Neural progenitor cell (in vitro differentiated cells): Measurements from ENCODE around the gene SLC25A18. TPM values are rescaled to one million over a fixed set of nuclear protein-coding genes. Genes with fewer than 3 reads are reported as not detected.
A peak's percentile ranks its signal among the peaks of the same experiment; 100 is the strongest.

ENCODE experiments used
- DNase-seq: peaks from one replicate; pipeline ENCODE4 v3.0.0-alpha.2; 2016; ENCODE audit warnings: low spot score
- H2AFZ ChIP-seq: fragments of 200-600 bp; sonication (generic); replicated peaks from 2 replicates; pipeline ENCODE4 v1.6.1; 2016; ENCODE audit warnings: antibody characterized with exemption
- H3F3A ChIP-seq: fragments of 200-600 bp; sonication (generic); 2 replicates; pipeline ENCODE4 v1.6.1; 2016; ENCODE audit warnings: antibody characterized with exemption, low read depth
- H3K27ac ChIP-seq: fragments of 200-600 bp; sonication (generic); 2 replicates; pipeline ENCODE4 v1.5.1; 2016; ENCODE audit warnings: mild to moderate bottlenecking
- H3K27me3 ChIP-seq: fragments of 200-600 bp; sonication (generic); 2 replicates; pipeline ENCODE4 v1.6.1; 2016; ENCODE audit warnings: mild to moderate bottlenecking, moderate library complexity
- H3K36me3 ChIP-seq: fragments of 200-600 bp; sonication (generic); 2 replicates; pipeline ENCODE4 v1.5.1; 2016
- H3K4me1 ChIP-seq: fragments of 200-600 bp; sonication (generic); 2 replicates; pipeline ENCODE4 v1.6.1; 2016; ENCODE audit warnings: mixed run types
- H3K4me2 ChIP-seq: fragments of 200-600 bp; sonication (generic); 2 replicates; pipeline ENCODE4 v1.6.1; 2016
- H3K4me3 ChIP-seq: fragments of 200-600 bp; sonication (generic); 2 replicates; pipeline ENCODE4 v1.5.1; 2016
- H3K79me2 ChIP-seq: fragments of 200-600 bp; sonication (generic); 2 replicates; pipeline ENCODE4 v1.6.1; 2016; ENCODE audit warnings: low read depth
- H3K9ac ChIP-seq: fragments of 200-600 bp; sonication (generic); 2 replicates; pipeline ENCODE4 v1.6.1; 2016
- H3K9me3 ChIP-seq: fragments of 200-600 bp; sonication (generic); 2 replicates; pipeline ENCODE4 v1.5.1; 2016; ENCODE audit warnings: low read depth
- H4K20me1 ChIP-seq: fragments of 200-600 bp; sonication (generic); 2 replicates; pipeline ENCODE4 v1.6.1; 2016; ENCODE audit warnings: low read depth
- H3K27ac Mint-ChIP-seq: 3 replicates; pipeline ENCODE4 v1.8.0; 2021; ENCODE audit warnings: mixed read lengths
- H3K27me3 Mint-ChIP-seq: 2 replicates; pipeline ENCODE4 v1.8.0; 2022; ENCODE audit warnings: low read depth, mild to moderate bottlenecking, inconsistent platforms, moderate library complexity, mixed read lengths; ENCODE audit not compliant: insufficient read depth
- H3K36me3 Mint-ChIP-seq: 3 replicates; pipeline ENCODE4 v1.8.0; 2021; ENCODE audit warnings: mixed read lengths
- H3K4me1 Mint-ChIP-seq: 3 replicates; pipeline ENCODE4 v1.8.0; 2021; ENCODE audit warnings: mixed read lengths
- H3K4me3 Mint-ChIP-seq: 3 replicates; pipeline ENCODE4 v1.8.0; 2021; ENCODE audit warnings: mild to moderate bottlenecking, moderate library complexity, mixed read lengths
- H3K9me3 Mint-ChIP-seq: 3 replicates; pipeline ENCODE4 v1.8.0; 2020; ENCODE audit warnings: mixed read lengths
- CTCF ChIP-seq: fragments of 200-600 bp; sonication (generic); IDR thresholded peaks from 2 replicates; pipeline ENCODE4 v1.5.1; 2017; ENCODE audit warnings: antibody characterized with exemption, mild to moderate bottlenecking
- EZH2 ChIP-seq: fragments of 200-600 bp; sonication (generic); IDR thresholded peaks from 2 replicates; pipeline ENCODE4 v1.6.1; 2017; ENCODE audit warnings: antibody characterized with exemption, mild to moderate bottlenecking, moderate library complexity
- EZH2phosphoT487 ChIP-seq: fragments of 200-600 bp; sonication (generic); IDR thresholded peaks from 2 replicates; pipeline ENCODE4 v1.6.1; 2017; ENCODE audit warnings: antibody characterized with exemption
- total RNA-seq: library from RNA; depleted of rRNA; stranded (reverse); fragments of >200 nt; gene quantifications from 2 replicates; pipeline ENCODE4 v1.2.3, GENCODE V29; 2015; ENCODE audit warnings: low replicate concordance

The SLC25A18 gene
- total RNA-seq, 1 donor from 2014 or later, result 0.88 TPM

DNA sequence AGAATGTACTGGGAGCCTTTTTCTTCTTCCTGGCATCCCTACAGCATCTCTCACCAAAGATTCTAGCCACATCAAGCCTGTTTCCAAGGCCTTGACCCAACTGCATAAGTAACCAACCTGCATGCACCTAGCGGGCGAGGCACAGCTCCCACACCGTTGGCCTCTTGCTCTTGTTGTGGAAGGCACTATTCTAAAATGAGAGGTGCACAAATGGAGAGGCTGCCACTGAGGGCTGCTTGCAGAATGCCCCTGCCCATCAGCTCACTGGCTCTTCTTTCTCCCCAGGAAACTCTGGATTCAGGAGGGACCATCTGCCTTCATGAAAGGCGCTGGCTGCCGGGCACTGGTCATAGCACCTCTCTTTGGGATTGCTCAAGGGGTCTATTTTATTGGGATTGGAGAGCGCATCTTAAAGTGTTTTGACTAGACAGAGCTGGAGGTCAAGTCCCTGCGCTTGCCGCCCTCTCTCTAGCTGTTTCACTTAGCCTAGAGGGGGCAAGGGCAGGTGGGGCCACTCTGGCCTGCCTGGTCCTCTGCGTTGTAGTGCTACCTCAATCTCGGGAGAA, 26.6 kb downstream of the SLC25A18 start:
- H3K4me2 ChIP-seq, result no peak overlapping the region
- H3K4me1 ChIP-seq, result peaks cover 3% of the 10 kb centered on the region
- Mint-ChIP-seq H3K36me3 (peaks cover 24% of the 10 kb centered on the region), H3K27me3 (peaks cover 5% of the 10 kb centered on the region), H3K4me3 (no peak overlapping the region), H3K9me3 (no peaks in the 10 kb centered on the region), H3K4me1 (peaks cover 3% of the 10 kb centered on the region), H3K27ac (peak overlapping the region; percentile 50)
- H3F3A ChIP-seq, result no peaks in the 10 kb centered on the region
- no peaks in the 10 kb centered on the region for H3K79me2 ChIP-seq
- no peak overlapping the region for H2AFZ ChIP-seq
- H3K27ac ChIP-seq, result no peak overlapping the region
- no peaks in the 10 kb centered on the region for H3K27me3 ChIP-seq
- TF ChIP-seq EZH2phosphoT487, result no peak
- no peak for TF ChIP-seq CTCF
- no peak for TF ChIP-seq EZH2
- no peak overlapping the region for H3K9ac ChIP-seq
- no peak overlapping the region for H3K4me3 ChIP-seq
- H4K20me1 ChIP-seq, result no peaks in the 10 kb centered on the region
- no peak for DNase-seq
- H3K9me3 ChIP-seq, result no peaks in the 10 kb centered on the region
- no peaks in the 10 kb centered on the region for H3K36me3 ChIP-seq

- Mint-ChIP-seq H3K36me3 (peaks cover 24% of the 10 kb centered on the region), H3K27ac (no peak overlapping the region), H3K9me3 (no peaks in the 10 kb centered on the region), H3K4me1 (peaks cover 3% of the 10 kb centered on the region), H3K27me3 (peaks cover 5% of the 10 kb centered on the region), H3K4me3 (no peak overlapping the region)
- no peak overlapping the region for H3K27ac ChIP-seq
- H3K27me3 ChIP-seq, result no peaks in the 10 kb centered on the region
- peaks cover 3% of the 10 kb centered on the region for H3K4me1 ChIP-seq
- no peak overlapping the region for H2AFZ ChIP-seq
- H3K9me3 ChIP-seq, result no peaks in the 10 kb centered on the region
- H3K4me3 ChIP-seq, result no peak overlapping the region
- H4K20me1 ChIP-seq, result no peaks in the 10 kb centered on the region
- H3F3A ChIP-seq, result no peaks in the 10 kb centered on the region
- no peak overlapping the region for H3K9ac ChIP-seq
- no peaks in the 10 kb centered on the region for H3K79me2 ChIP-seq
- no peaks in the 10 kb centered on the region for H3K36me3 ChIP-seq
- H3K4me2 ChIP-seq, result no peak overlapping the region
- no peak for DNase-seq
- TF ChIP-seq CTCF, result no peak
- no peak for TF ChIP-seq EZH2phosphoT487
- TF ChIP-seq EZH2, result no peak
These were observed 27.3 kb downstream of the SLC25A18 start for GRCh38 chr22:17590586-17590985.

DNA sequence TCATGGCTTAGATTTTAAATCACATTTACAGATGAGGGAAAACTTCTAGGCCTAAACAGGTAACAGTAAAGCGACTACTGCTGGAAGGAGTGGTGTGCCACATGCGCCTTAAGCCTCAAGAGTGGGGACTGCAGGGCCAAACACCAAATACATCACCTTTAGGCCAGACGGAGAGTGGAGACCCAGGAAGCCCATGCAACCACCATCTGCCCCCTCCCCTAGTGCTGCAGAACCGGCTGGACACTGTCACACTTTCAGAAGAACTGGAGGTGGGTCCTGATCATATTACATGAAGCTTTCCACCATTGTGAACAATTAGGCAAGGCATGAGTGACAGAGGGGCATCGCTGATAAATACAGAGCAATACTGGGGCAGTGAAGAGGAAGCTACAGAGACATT, 28.9 kb downstream of the SLC25A18 start:
- Histone ChIP-seq H3K36me3 (peaks cover 4% of the 10 kb centered on the region), H3K27ac (no peak overlapping the region), H3K4me2 (no peak overlapping the region), H2AFZ (no peak overlapping the region), H4K20me1 (no peaks in the 10 kb centered on the region), H3K4me3 (no peak overlapping the region), H3K9me3 (no peaks in the 10 kb centered on the region), H3K4me1 (peaks cover 3% of the 10 kb centered on the region), H3F3A (no peaks in the 10 kb centered on the region), H3K9ac (no peak overlapping the region), H3K27me3 (no peaks in the 10 kb centered on the region), H3K79me2 (no peaks in the 10 kb centered on the region)
- DNase-seq, result no peak
- Mint-ChIP-seq H3K4me3 (no peak overlapping the region), H3K27ac (no peak overlapping the region), H3K27me3 (peaks cover 5% of the 10 kb centered on the region), H3K9me3 (peaks cover 2% of the 10 kb centered on the region), H3K4me1 (peaks cover 3% of the 10 kb centered on the region), H3K36me3 (peaks cover 33% of the 10 kb centered on the region)
- no peak for TF ChIP-seq EZH2phosphoT487
- no peak for TF ChIP-seq CTCF
- TF ChIP-seq EZH2, result no peak
